Keratinocyte (primary cell): ENCODE data around the gene CIB4.

Experiments used
- EZH2 ChIP-seq: IDR thresholded peaks from one replicate; pipeline ENCODE4 v1.6.1; 2012; ENCODE audit warnings: inconsistent platforms, mild to moderate bottlenecking, low read length, moderate library complexity
- TF ChIP-seq, protein P1 (sequence below), 3 experiments: IDR thresholded peaks in 1 of 3; conservative IDR thresholded peaks in 1 of 3; optimal IDR thresholded peaks in 1 of 3; 2 replicates in 2 of 3; 3 replicates in 1 of 3; pipeline versions ENCODE3 to v1.5.1; 2011; ENCODE audit warnings: low read length in 3 of 3, mild to moderate bottlenecking in 3 of 3, moderate library complexity in 2 of 3, control low read depth in 1 of 3, inconsistent platforms in 1 of 3; ENCODE audit not compliant: insufficient read depth in 2 of 3; ENCODE audit errors: extremely low read depth in 1 of 3

DNA sequence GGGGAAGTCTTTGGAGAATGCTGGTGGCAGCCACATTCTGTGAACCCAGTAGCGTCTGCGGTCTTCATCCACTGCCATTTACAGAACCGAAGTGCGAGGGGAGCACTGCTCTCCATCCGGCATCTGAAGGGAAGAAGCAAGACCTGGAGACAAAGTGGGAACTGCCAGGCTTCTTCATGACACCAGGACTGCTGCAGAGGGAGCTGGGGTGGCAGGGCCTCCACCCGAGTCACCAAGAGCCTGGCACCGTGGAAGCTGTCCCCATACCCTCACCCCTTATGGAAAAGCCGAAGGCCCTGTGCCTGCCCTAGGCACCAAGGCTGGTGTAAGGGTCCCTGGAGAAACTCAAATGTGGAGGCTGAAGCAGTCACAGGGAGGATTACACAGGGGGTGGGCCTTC is 79.8 kb downstream of the CIB4 start:
- TF ChIP-seq, protein P1, sequence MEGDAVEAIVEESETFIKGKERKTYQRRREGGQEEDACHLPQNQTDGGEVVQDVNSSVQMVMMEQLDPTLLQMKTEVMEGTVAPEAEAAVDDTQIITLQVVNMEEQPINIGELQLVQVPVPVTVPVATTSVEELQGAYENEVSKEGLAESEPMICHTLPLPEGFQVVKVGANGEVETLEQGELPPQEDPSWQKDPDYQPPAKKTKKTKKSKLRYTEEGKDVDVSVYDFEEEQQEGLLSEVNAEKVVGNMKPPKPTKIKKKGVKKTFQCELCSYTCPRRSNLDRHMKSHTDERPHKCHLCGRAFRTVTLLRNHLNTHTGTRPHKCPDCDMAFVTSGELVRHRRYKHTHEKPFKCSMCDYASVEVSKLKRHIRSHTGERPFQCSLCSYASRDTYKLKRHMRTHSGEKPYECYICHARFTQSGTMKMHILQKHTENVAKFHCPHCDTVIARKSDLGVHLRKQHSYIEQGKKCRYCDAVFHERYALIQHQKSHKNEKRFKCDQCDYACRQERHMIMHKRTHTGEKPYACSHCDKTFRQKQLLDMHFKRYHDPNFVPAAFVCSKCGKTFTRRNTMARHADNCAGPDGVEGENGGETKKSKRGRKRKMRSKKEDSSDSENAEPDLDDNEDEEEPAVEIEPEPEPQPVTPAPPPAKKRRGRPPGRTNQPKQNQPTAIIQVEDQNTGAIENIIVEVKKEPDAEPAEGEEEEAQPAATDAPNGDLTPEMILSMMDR (optimal IDR thresholded peaks at IDR 0.05 in 1 of 3, IDR thresholded peaks at IDR 0.05 in 1 of 3, conservative IDR thresholded peaks at IDR 0.05 in 1 of 3; ENCODE audit: extremely low read depth in 1 of 3, insufficient read depth in 2 of 3, low read length in 3 of 3): no peak
- no peak for TF ChIP-seq EZH2
